Transverse colon (tissue), 4 donors: ENCODE measurements around the gene COTL1. TPM values are rescaled to one million over a fixed set of nuclear protein-coding genes. Genes with fewer than 3 reads are reported as not detected.

ENCODE experiments used
- DNase-seq: peaks from one replicate; pipeline ENCODE4 v3.0.0-alpha.2; 2019
- H3K27ac ChIP-seq, 4 donors: fragments of 200-600 bp; sonication (generic); 2 replicates each; pipeline ENCODE4 v1.5.1; 2016 to 2018; ENCODE audit warnings: inconsistent platforms in 4 of 4
- H3K27me3 ChIP-seq: fragments of 200-600 bp; sonication (generic); 2 replicates; pipeline ENCODE4 v1.5.1; 2017; ENCODE audit warnings: inconsistent platforms
- H3K36me3 ChIP-seq, 4 donors: fragments of 200-600 bp; sonication (generic); 2 replicates each; pipeline ENCODE4 v1.5.1; 2017 to 2019; ENCODE audit warnings: inconsistent platforms in 4 of 4
- H3K4me1 ChIP-seq, 4 donors: fragments of 200-600 bp; sonication (generic); 2 replicates each; pipeline ENCODE4 v1.5.1; 2017 to 2020; ENCODE audit warnings: inconsistent platforms in 4 of 4
- H3K4me3 ChIP-seq, 4 donors: fragments of 200-600 bp; sonication (generic); 1 replicate in 1 of 4; 2 replicates in 3 of 4; pipeline versions ENCODE4 v1.5.1 to v1.6.1; 2017 to 2019; ENCODE audit warnings: inconsistent platforms in 4 of 4
- H3K9me3 ChIP-seq, 2 donors: fragments of 200-600 bp; sonication (generic); 2 replicates each; pipeline ENCODE4 v1.5.1; 2017 to 2019; ENCODE audit warnings: inconsistent platforms in 2 of 2
- CTCF ChIP-seq, 5 experiments: fragments of 200-600 bp in 3 of 5; fragments of 450-650 bp in 2 of 5; sonication (generic) in 3 of 5; IDR thresholded peaks; 1 replicate in 2 of 5; 2 replicates in 3 of 5; pipeline ENCODE4 v1.5.1; 2016 to 2017; ENCODE audit warnings: antibody characterized with exemption in 5 of 5, inconsistent platforms in 3 of 5, mild to moderate bottlenecking in 2 of 5, moderate library complexity in 1 of 5
- EP300 ChIP-seq: sonication (generic); formaldehyde crosslinking; IDR thresholded peaks from one replicate; pipeline ENCODE4 v1.6.1; 2017; ENCODE audit warnings: antibody characterized with exemption, low read depth
- POLR2A ChIP-seq: fragments of 450-650 bp; IDR thresholded peaks from one replicate; pipeline ENCODE4 v1.6.1; 2016; ENCODE audit warnings: antibody characterized with exemption, mild to moderate bottlenecking, moderate library complexity
- POLR2AphosphoS5 ChIP-seq, 3 donors: sonication (generic); formaldehyde crosslinking; IDR thresholded peaks; one replicate each; pipeline ENCODE4 v1.6.1; 2016; ENCODE audit warnings: antibody characterized with exemption in 3 of 3
- WGBS, 2 donors: methylation state at CpG; one replicate each; pipeline ENCODE4 v1.1.5; 2018; ENCODE audit warnings: low coverage in 1 of 2; 5-methylcytosine and 5-hydroxymethylcytosine counted together
- in situ Hi-C, 4 donors: fragments of 200-750 bp; cut with MboI; loops; one replicate each; pipeline versions ENCODE4 v1.15.0 to v1.15.1; 2017; ENCODE audit warnings: low sequenced_read_pairs in 3 of 4, low pct_ligation_motif_present in 1 of 4, low pct_unique_long_range_greater_than_20kb in 1 of 4
- intact Hi-C: fragments of 100-400 bp; cut with DNase I; formaldehyde crosslinking; loops from one replicate; pipeline ENCODE4 v1.15.1; 2023; ENCODE audit warnings: low total_unique reads
- total RNA-seq, 4 donors: library from RNA; depleted of rRNA; stranded (reverse); fragments of >200 nt; gene quantifications; one replicate each; pipeline ENCODE4 v1.1.0, GENCODE V29; 2016

The COTL1 gene
- total RNA-seq, 4 donors from 2014 or later, result 31.1 to 78.9 (median 47.9) TPM

GRCh38 chr16:84563786-84564420 is 54.0 kb downstream of the COTL1 start:
- no peaks in the 10 kb centered on the region for H3K9me3 ChIP-seq
- H3K4me3 ChIP-seq, result no peak overlapping the region
- no peaks in the 10 kb centered on the region for H3K36me3 ChIP-seq
- TF ChIP-seq CTCF (IDR thresholded peaks at IDR 0.05) (no peak), EP300 (no peak), POLR2A (no peak), POLR2AphosphoS5 (IDR thresholded peaks at IDR 0.05) (no peak)
- no peak for DNase-seq
- no peaks in the 10 kb centered on the region for H3K27me3 ChIP-seq
- in situ Hi-C loops (no loop called here), intact Hi-C loops (no loop called here)
- H3K4me1 ChIP-seq, result peaks cover 0 to 45% (median 17%) of the 10 kb centered on the region in 4 donors
- WGBS, 2 donors, result 63 to 91% methylated on average over 9 to 13 of the region's 13 CpGs
- H3K27ac ChIP-seq, result no peak overlapping the region

GRCh38 chr16:84563064-84563715 is 54.7 kb downstream of the COTL1 start:
- Histone ChIP-seq H3K27ac (no peak overlapping the region), H3K27me3 (no peaks in the 10 kb centered on the region), H3K4me1 (peaks cover 0 to 41% (median 14%) of the 10 kb centered on the region in 4 donors), H3K9me3 (no peaks in the 10 kb centered on the region), H3K36me3 (no peaks in the 10 kb centered on the region), H3K4me3 (no peak overlapping the region)
- intact Hi-C loops, result no loop called here
- no peak for DNase-seq
- in situ Hi-C loops, result no loop called here
- WGBS, 2 donors, result 20 to 84% methylated on average over 1 to 7 of the region's 7 CpGs
- TF ChIP-seq EP300, result no peak
- TF ChIP-seq POLR2AphosphoS5 (IDR thresholded peaks at IDR 0.05), result no peak
- TF ChIP-seq POLR2A, result no peak
- TF ChIP-seq CTCF (IDR thresholded peaks at IDR 0.05), result no peak

GRCh38 chr16:84562174-84562815 is 55.6 kb downstream of the COTL1 start:
- intact Hi-C loops (no loop called here), in situ Hi-C loops (no loop called here)
- peak; percentile 22 for DNase-seq
- no peaks in the 10 kb centered on the region for H3K27me3 ChIP-seq
- TF ChIP-seq EP300 (no peak), CTCF (IDR thresholded peaks at IDR 0.05) (no peak), POLR2AphosphoS5 (IDR thresholded peaks at IDR 0.05) (no peak), POLR2A (no peak)
- no peaks in the 10 kb centered on the region for H3K36me3 ChIP-seq
- no peak overlapping the region for H3K27ac ChIP-seq
- 66% methylated on average over 16 of the region's 16 CpGs; no CpG with 5 or more reads in 1 of the 2 donors for WGBS, 2 donors
- H3K9me3 ChIP-seq, result no peaks in the 10 kb centered on the region
- no peak overlapping the region for H3K4me3 ChIP-seq
- H3K4me1 ChIP-seq, result peaks cover 0 to 39% (median 13%) of the 10 kb centered on the region in 4 donors

GRCh38 chr16:84561291-84561690 is 56.6 kb downstream of the COTL1 start:
- in situ Hi-C loops, result no loop called here
- intact Hi-C loops, result no loop called here
- Histone ChIP-seq H3K4me3 (no peak overlapping the region), H3K4me1 (peaks cover 0 to 38% (median 13%) of the 10 kb centered on the region in 4 donors), H3K9me3 (no peaks in the 10 kb centered on the region), H3K27me3 (no peaks in the 10 kb centered on the region), H3K36me3 (no peaks in the 10 kb centered on the region), H3K27ac (no peak overlapping the region)
- WGBS, 2 donors, result 83 to 95% methylated on average over 2 to 7 of the region's 7 CpGs
- TF ChIP-seq POLR2AphosphoS5 (IDR thresholded peaks at IDR 0.05) (no peak), POLR2A (no peak), EP300 (no peak), CTCF (IDR thresholded peaks at IDR 0.05) (no peak)
- DNase-seq, result no peak
